OCI-LY7 (cell line): ENCODE data around the gene FBXO36. TPM values are rescaled to one million over a fixed set of nuclear protein-coding genes. Genes with fewer than 3 reads are reported as not detected.

Source experiments
- BruUV-seq: library from RNA; stranded (reverse); fragments of 400-500 nt; replicated peaks from 2 replicates; lab custom pipeline; 2021; lab: Mats Ljungman, UMichigan
- CTCF ChIA-PET: fragments of 300-600 bp; sonication (Branson Sonifier 250); formaldehyde crosslinking; loops from one replicate; lab custom pipeline; 2022; ENCODE audit warnings: antibody characterized with exemption; ENCODE audit not compliant: unreplicated experiment; lab: Charles Lee
- POLR2A ChIA-PET: fragments of 300-600 bp; sonication (Branson Sonifier 250); formaldehyde crosslinking; loops from one replicate; lab custom pipeline; 2022; ENCODE audit warnings: antibody characterized with exemption; lab: Charles Lee
- DNase-seq: peaks from one replicate; pipeline ENCODE4 v3.0.0-alpha.2; 2015; ENCODE audit warnings: low spot score
- H2AFZ ChIP-seq: fragments of 200-600 bp; sonication (generic), shearing (Covaris generic); 2 replicates; pipeline ENCODE4 v1.6.1; 2014; ENCODE audit warnings: mild to moderate bottlenecking, antibody characterized with exemption, low read length, moderate library complexity
- H3K27ac ChIP-seq: fragments of 200-600 bp; sonication (generic); 2 replicates; pipeline ENCODE4 v1.5.1; 2014; ENCODE audit warnings: mixed run types, low read depth, mild to moderate bottlenecking, moderate library complexity, low read length, inconsistent platforms; ENCODE audit not compliant: poor library complexity, severe bottlenecking
- H3K36me3 ChIP-seq: fragments of 200-600 bp; sonication (generic); 2 replicates; pipeline ENCODE4 v1.6.1; 2014; ENCODE audit warnings: mild to moderate bottlenecking, antibody characterized with exemption, low read length, moderate library complexity, mixed read lengths; ENCODE audit not compliant: insufficient read depth
- H3K4me1 ChIP-seq: fragments of 200-600 bp; sonication (generic); 2 replicates; pipeline ENCODE4 v1.5.1; 2014; ENCODE audit warnings: mild to moderate bottlenecking, low read length; ENCODE audit not compliant: insufficient read depth, poor library complexity, severe bottlenecking
- H3K4me2 ChIP-seq: fragments of 200-600 bp; sonication (generic); 2 replicates; pipeline ENCODE4 v1.6.1; 2014; ENCODE audit warnings: mild to moderate bottlenecking, low read length
- H3K4me3 ChIP-seq: fragments of 200-600 bp; sonication (generic); 2 replicates; pipeline ENCODE4 v1.5.1; 2014; ENCODE audit warnings: mild to moderate bottlenecking, low read depth, low read length; ENCODE audit not compliant: poor library complexity, severe bottlenecking
- H3K79me2 ChIP-seq: fragments of 200-600 bp; sonication (generic); 2 replicates; pipeline ENCODE4 v1.6.1; 2016; ENCODE audit warnings: low read depth, mild to moderate bottlenecking, low read length, moderate library complexity, mixed read lengths; ENCODE audit not compliant: insufficient read depth
- H3K9me2 ChIP-seq: fragments of 200-600 bp; sonication (generic); 2 replicates; pipeline ENCODE4 v1.6.1; 2016; ENCODE audit warnings: mild to moderate bottlenecking, low read length, mixed read lengths; ENCODE audit not compliant: insufficient read depth
- H3K9me3 ChIP-seq: fragments of 200-600 bp; sonication (generic); 2 replicates; pipeline ENCODE4 v1.6.1; 2014; ENCODE audit warnings: mild to moderate bottlenecking, mixed run types, low read length, mixed read lengths
- H4K20me1 ChIP-seq: fragments of 200-600 bp; sonication (generic); 2 replicates; pipeline ENCODE4 v1.6.1; 2014; ENCODE audit warnings: mild to moderate bottlenecking, antibody characterized with exemption, low read length, moderate library complexity, mixed read lengths; ENCODE audit not compliant: insufficient read depth
- CTCF ChIP-seq: fragments of 200-600 bp; sonication (generic); conservative IDR thresholded peaks from 2 replicates; pipeline ENCODE4 v1.5.1; 2014; ENCODE audit warnings: mild to moderate bottlenecking, antibody characterized with exemption, low read length, moderate library complexity, mixed read lengths
- EZH2phosphoT487 ChIP-seq: fragments of 200-600 bp; sonication (generic); IDR thresholded peaks from 2 replicates; pipeline ENCODE4 v1.6.1; 2018; ENCODE audit warnings: low read depth, borderline replicate concordance, mild to moderate bottlenecking, mixed run types, antibody characterized with exemption, low read length, moderate library complexity, mixed read lengths
- intact Hi-C: fragments of 100-400 bp; cut with micrococcal nuclease; formaldehyde crosslinking; loops from one replicate; pipeline ENCODE4 v1.10.0; 2022; ENCODE audit not compliant: unreplicated experiment
- total RNA-seq, 2 experiments: library from RNA; depleted of rRNA in 1 of 2; stranded (reverse); fragments of >200 nt in 1 of 2; shearing (Covaris generic) in 1 of 2; gene quantifications; 2 replicates each; pipeline ENCODE4 v1.2.3, GENCODE V29; 2014 to 2022

Gene FBXO36
- total RNA-seq, 2 experiments from 2014 or later: 2.5 to 2.6 TPM

- Histone ChIP-seq H3K4me3 (no peak overlapping the region), H3K9me2 (no peaks in the 10 kb centered on the region), H3K4me2 (no peak overlapping the region), H3K36me3 (no peaks in the 10 kb centered on the region), H3K27ac (no peak overlapping the region), H3K9me3 (no peaks in the 10 kb centered on the region), H2AFZ (no peak overlapping the region), H4K20me1 (no peaks in the 10 kb centered on the region; the same call in 1 of the 2 replicates), H3K4me1 (peaks cover 11% of the 10 kb centered on the region), H3K79me2 (peaks cover 18% of the 10 kb centered on the region)
- no TSS peak for BruUV-seq
- intact Hi-C loops: no loop called here
- ChIA-PET CTCF (no interaction called here), POLR2A (interaction anchor here (0.6 to 0.7 kb wide), 2 partner anchors 660 to 706 kb away, joined by 3 to 6 read pairs; no protein-coding TSS in a partner anchor)
- TF ChIP-seq CTCF: no peak
- TF ChIP-seq EZH2phosphoT487: no peak
- no peak for DNase-seq
Measured at GRCh38 chr2:229925201-229925600, 2.9 kb downstream of the FBXO36 start.

- Histone ChIP-seq H3K4me1 (peaks cover 8% of the 10 kb centered on the region), H3K4me3 (no peak overlapping the region), H3K9me2 (no peaks in the 10 kb centered on the region), H3K9me3 (no peaks in the 10 kb centered on the region), H3K79me2 (peaks cover 5% of the 10 kb centered on the region; the same call in 1 of the 2 replicates), H4K20me1 (no peaks in the 10 kb centered on the region), H2AFZ (no peak overlapping the region), H3K36me3 (no peaks in the 10 kb centered on the region), H3K27ac (no peak overlapping the region), H3K4me2 (no peak overlapping the region)
- POLR2A ChIA-PET: interaction anchor here (0.6 to 1.3 kb wide), 3 partner anchors 9 to 336 kb away, joined by 3 read pairs; no protein-coding TSS in a partner anchor
- TF ChIP-seq CTCF (no peak), EZH2phosphoT487 (no peak)
- no peak for DNase-seq
- no TSS peak for BruUV-seq
- CTCF ChIA-PET: no interaction called here
- intact Hi-C loops: no loop called here
Measured at GRCh38 chr2:229927817-229928321, 5.6 kb downstream of the FBXO36 start.

- TF ChIP-seq CTCF (no peak), EZH2phosphoT487 (no peak)
- DNase-seq: no peak
- POLR2A ChIA-PET: no interaction called here
- no peaks in the 10 kb centered on the region for H3K9me2 ChIP-seq
- intact Hi-C loops: no loop called here
- no TSS peak for BruUV-seq
- no peak overlapping the region for H3K4me2 ChIP-seq
- H3K79me2 ChIP-seq: no peaks in the 10 kb centered on the region
- H2AFZ ChIP-seq: no peak overlapping the region
- no peaks in the 10 kb centered on the region for H3K9me3 ChIP-seq
- CTCF ChIA-PET: no interaction called here
- H4K20me1 ChIP-seq: no peaks in the 10 kb centered on the region
- no peak overlapping the region for H3K27ac ChIP-seq
- no peak overlapping the region for H3K4me3 ChIP-seq
- H3K36me3 ChIP-seq: no peaks in the 10 kb centered on the region
- H3K4me1 ChIP-seq: no peaks in the 10 kb centered on the region
Measured at GRCh38 chr2:229930656-229931055, 8.4 kb downstream of the FBXO36 start.
